Subcutaneous abdominal adipose tissue (tissue), 5 donors: Measurements from ENCODE around the gene GBX2.

ENCODE experiments used
- H3K27ac ChIP-seq: one replicate; pipeline ENCODE4 v1.7.0; 2013; ENCODE audit warnings: low read depth, mild to moderate bottlenecking, inconsistent platforms, low read length, moderate library complexity
- H3K27me3 ChIP-seq, 5 donors: one replicate each; pipeline ENCODE4 v1.7.0; 2013; ENCODE audit warnings: low read length in 5 of 5, inconsistent platforms in 1 of 5; ENCODE audit not compliant: control insufficient read depth in 5 of 5, insufficient read depth in 4 of 5
- H3K36me3 ChIP-seq, 5 donors: one replicate each; pipeline ENCODE4 v1.7.0; 2013; ENCODE audit warnings: low read length in 5 of 5; ENCODE audit not compliant: control insufficient read depth in 5 of 5, insufficient read depth in 5 of 5
- H3K4me1 ChIP-seq, 5 donors: one replicate each; pipeline ENCODE4 v1.7.0; 2013; ENCODE audit warnings: low read length in 5 of 5, mild to moderate bottlenecking in 3 of 5, moderate library complexity in 1 of 5; ENCODE audit not compliant: control insufficient read depth in 5 of 5, insufficient read depth in 5 of 5
- H3K4me3 ChIP-seq, 5 donors: one replicate each; pipeline ENCODE4 v1.7.0; 2013; ENCODE audit warnings: low read length in 5 of 5, low read depth in 1 of 5
- H3K9ac ChIP-seq, 5 donors: one replicate each; pipeline ENCODE4 v1.7.0; 2013; ENCODE audit warnings: low read length in 5 of 5, mild to moderate bottlenecking in 4 of 5, moderate library complexity in 3 of 5
- H3K9me3 ChIP-seq, 5 donors: one replicate each; pipeline ENCODE4 v1.7.0; 2013; ENCODE audit warnings: low read length in 5 of 5; ENCODE audit not compliant: control insufficient read depth in 5 of 5
- donor health status: healthy.
- donor health status: healthy.
- donor health status: healthy.
- donor health status: healthy.
- donor health status: healthy.

GBX2 gene

DNA sequence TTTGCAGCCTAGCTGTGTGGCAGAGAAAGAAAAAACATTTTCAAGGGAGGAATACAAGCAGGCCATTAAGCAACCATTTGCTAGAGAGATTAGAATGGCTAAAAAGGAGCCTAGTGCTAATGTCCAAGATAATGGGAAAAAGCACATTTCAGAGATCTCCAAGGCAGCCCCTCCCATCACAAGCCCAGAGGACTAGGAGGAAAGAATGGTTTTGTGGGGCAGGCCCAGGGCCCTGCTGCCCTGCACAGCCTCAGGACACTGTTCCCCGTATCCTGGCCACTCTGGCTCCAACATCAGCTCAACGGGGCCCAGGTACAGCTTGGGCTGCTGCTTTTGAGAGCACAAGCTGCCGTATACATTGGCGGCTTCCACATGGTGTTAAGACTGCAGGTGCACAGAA, 16.5 kb upstream of the GBX2 start:
- no peaks in the 10 kb centered on the region for H3K36me3 ChIP-seq
- H3K27ac ChIP-seq: no peak overlapping the region
- no peak overlapping the region for H3K9ac ChIP-seq
- H3K4me1 ChIP-seq: peaks cover 0 to 3% (median 0%) of the 10 kb centered on the region in 5 donors
- H3K9me3 ChIP-seq: peaks cover 0 to 5% (median 0%) of the 10 kb centered on the region in 5 donors
- peaks cover 4 to 23% (median 16%) of the 10 kb centered on the region in 5 donors for H3K27me3 ChIP-seq
- no peak overlapping the region for H3K4me3 ChIP-seq

DNA sequence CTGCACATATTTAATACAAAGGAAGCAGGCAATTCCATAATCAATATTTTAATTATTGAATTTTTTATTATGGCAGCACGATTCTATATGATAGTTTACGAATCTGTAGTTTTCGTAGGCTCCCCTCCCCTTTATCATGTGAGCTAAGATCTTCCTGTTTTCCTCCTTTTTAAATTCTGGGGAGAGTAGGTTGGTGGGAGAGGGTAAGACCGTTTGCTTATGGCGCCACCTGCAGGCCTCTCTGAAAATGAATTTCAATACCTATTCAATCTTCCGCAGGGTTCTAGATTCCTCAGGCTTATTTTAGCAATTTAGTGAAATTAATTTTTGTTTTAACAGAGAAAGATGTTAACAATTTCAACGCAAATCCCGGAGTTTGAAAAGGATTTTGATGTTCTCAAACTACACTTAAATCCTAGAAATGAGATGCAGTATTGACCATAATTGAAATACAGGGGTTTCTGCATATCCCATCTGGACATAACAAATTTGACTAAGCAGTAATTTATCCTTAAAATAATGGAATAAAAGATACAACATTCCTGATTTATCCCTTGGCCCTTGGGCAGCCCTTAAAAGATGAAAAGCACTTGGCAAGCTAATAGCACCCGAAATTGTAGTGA, 12.8 kb upstream of the GBX2 start:
- Histone ChIP-seq H3K9ac (no peak overlapping the region), H3K4me1 (peaks cover 0 to 18% (median 12%) of the 10 kb centered on the region in 5 donors), H3K36me3 (no peaks in the 10 kb centered on the region), H3K27me3 (peaks cover 20 to 50% (median 36%) of the 10 kb centered on the region in 5 donors), H3K4me3 (no peak overlapping the region), H3K27ac (no peak overlapping the region), H3K9me3 (peaks cover 0 to 5% (median 0%) of the 10 kb centered on the region in 5 donors)

DNA sequence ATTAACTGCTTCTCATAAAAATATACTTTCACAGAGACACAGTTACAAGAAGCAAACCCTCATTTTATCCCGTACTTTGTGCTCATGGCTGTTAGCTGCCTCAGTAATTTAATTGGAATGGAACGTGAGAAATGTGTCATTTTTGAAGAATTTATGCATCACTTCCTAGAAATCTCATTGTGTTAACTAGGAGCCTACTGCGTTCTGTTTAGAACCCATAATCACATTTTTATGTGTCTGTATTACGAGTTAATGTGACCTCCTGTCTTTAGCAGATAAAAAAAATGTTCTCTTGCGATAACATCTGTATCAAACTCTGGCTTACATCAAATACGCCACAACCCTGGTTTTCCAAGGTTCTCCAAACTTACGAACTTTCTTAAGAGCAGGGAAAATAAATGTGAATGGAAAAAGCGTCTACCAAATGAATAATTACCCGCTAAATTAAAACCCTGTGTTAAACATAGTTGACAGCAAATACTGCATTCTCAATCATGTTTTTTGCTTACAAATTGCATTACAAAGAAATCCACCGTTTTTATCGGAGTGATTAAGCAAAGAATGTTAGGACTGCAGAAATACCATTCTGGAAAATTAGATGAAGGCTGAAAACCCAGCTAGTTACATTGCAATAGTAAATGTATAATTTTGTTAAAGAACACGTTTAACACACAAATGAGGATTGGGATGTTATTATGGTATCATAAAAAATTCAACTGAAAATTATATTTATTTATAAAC, 12.1 kb upstream of the GBX2 start:
- Histone ChIP-seq H3K9ac (no peak overlapping the region), H3K4me1 (peaks cover 0 to 18% (median 12%) of the 10 kb centered on the region in 5 donors), H3K9me3 (peaks cover 0 to 5% (median 0%) of the 10 kb centered on the region in 5 donors), H3K4me3 (no peak overlapping the region), H3K36me3 (no peaks in the 10 kb centered on the region), H3K27ac (no peak overlapping the region), H3K27me3 (peaks cover 20 to 57% (median 40%) of the 10 kb centered on the region in 5 donors)

DNA sequence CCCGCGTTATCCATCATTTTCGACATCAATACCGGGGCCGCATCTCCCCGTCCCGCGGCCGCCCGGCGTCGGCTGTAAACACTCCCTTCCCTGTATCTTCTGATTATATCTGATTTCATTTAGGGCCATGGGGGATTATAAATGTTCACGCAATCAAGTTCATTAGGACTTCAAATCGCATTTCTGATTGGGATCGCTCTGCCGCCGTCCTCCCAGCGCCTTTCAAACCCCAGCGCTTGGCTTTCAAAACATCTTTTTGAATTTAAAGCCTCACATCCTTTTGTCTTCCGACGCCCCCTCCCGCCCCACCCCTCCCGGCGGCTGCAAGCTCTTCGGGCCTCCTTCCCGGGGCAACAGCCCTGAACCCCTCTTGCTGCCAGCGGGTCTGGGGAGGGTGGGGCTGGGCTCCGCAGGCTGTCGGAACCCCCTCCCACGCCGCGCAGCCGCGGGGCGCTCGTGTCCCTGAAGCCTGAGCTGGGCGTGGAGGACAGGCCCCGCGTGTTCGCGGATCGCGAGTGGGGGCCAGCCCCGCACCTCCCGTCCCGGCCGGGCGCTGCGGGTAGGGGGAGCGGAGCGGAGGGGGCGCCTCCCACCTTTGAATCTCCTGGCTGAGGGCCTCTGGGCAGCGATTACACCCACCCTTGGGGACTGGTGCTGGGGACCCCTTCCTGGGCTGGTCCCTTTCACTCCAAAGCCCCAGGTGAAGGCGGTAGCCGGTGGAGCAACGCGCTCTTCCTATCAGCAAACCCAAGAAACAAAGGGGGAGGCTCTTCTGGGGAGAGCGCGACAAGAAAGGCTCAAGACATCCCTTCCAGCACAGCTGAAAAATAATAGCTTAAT, 11.3 kb upstream of the GBX2 start:
- Histone ChIP-seq H3K9ac (no peak overlapping the region), H3K9me3 (no peaks in the 10 kb centered on the region), H3K4me1 (peaks cover 0 to 18% (median 12%) of the 10 kb centered on the region in 5 donors), H3K36me3 (no peaks in the 10 kb centered on the region), H3K27me3 (peaks cover 22 to 63% (median 43%) of the 10 kb centered on the region in 5 donors), H3K4me3 (no peak overlapping the region), H3K27ac (no peak overlapping the region)

DNA sequence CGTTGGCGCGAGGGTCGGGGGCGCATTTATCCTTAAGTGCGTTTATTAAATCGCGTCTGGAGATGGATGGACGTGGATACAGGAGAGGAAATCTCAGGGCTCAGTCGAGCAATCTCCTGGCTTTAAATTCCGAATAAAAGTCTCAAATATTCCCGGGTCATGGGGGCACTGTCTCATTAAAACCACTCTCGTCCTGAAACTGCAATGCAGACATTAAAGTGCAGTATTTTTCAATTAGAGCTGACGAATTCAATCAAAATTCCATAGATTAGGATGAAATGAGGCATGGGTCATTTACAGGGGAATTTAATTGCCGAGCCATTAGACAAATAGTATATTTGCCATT, 10.7 kb upstream of the GBX2 start:
- Histone ChIP-seq H3K9ac (no peak overlapping the region), H3K9me3 (no peaks in the 10 kb centered on the region), H3K36me3 (no peaks in the 10 kb centered on the region), H3K4me3 (peak overlapping the region in 1 of 5 donors; percentile 26), H3K4me1 (peaks cover 0 to 18% (median 12%) of the 10 kb centered on the region in 5 donors), H3K27ac (no peak overlapping the region), H3K27me3 (peaks cover 28 to 69% (median 49%) of the 10 kb centered on the region in 5 donors)

DNA sequence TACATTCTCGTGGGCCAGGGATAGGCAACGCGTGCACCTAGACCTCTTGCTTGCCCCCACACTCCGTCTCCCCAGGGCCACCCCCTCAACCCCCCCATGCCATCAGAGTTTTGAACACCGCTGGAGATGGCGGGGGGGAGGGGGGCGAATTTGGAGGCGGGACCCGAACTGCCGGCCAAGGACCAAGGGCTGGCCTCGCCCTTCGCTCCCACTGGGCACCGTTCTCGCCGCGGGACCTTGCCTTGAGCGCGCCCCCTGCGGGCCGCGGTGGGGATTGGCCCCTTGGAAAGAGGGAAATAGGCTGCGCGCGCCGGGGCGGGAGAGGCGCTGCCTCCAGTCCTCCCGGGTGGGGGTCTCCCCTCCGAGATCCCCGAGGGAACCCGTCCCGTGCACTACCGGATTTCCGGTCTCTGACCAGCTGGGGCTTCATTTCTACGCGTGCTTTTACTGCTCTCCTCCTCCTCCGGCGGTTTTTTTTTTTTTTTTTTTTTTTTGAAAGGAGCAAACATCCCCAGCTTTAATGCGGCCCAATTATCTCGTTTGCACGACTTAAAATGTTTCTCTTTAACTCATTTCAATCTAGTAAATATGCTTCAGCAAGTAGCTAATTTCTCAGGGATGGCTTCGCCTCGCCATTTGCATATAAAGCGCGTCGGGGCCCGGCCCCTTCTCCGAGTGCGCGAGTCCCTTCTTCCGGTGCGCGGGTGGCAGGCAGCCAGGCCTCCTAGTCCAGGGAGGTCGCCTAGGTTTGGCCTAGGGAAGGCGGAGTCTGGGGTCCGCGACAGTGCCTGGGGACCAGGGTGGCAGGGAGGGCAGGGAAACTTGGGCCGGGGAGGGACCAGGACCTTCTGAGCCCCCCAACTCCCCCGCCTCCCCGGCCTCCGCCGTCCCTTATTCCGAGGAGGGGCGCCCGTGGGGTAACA, 10.0 kb upstream of the GBX2 start:
- peaks cover 34 to 76% (median 56%) of the 10 kb centered on the region in 5 donors for H3K27me3 ChIP-seq
- peak overlapping the region in 4 of 5 donors; percentile 26 to 44 (median 39) for H3K4me3 ChIP-seq
- peaks cover 0 to 18% (median 12%) of the 10 kb centered on the region in 5 donors for H3K4me1 ChIP-seq
- no peaks in the 10 kb centered on the region for H3K9me3 ChIP-seq
- H3K9ac ChIP-seq: no peak overlapping the region
- H3K36me3 ChIP-seq: no peaks in the 10 kb centered on the region
- H3K27ac ChIP-seq: no peak overlapping the region

DNA sequence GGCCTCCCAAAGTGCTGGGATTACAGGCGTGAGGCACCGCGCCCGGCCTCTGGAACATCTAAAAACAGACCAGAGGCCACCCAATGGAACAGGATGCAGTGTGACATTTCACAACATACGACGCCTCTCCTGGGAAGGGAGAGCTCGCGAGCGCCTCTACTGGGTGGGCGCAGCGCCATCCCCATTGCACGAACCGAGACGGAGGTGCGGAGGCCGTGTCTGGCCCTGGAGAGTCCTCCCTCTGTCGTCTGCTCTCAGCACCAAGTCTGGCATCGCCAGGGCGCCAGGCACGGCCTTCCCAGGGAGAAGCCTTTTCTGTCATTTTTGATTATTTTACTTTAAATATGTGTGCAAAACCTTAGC, 9.4 kb upstream of the GBX2 start:
- Histone ChIP-seq H3K9me3 (no peaks in the 10 kb centered on the region), H3K9ac (no peak overlapping the region), H3K27ac (no peak overlapping the region), H3K4me3 (no peak overlapping the region), H3K27me3 (peaks cover 38 to 82% (median 62%) of the 10 kb centered on the region in 5 donors), H3K4me1 (peaks cover 0 to 20% (median 16%) of the 10 kb centered on the region in 5 donors), H3K36me3 (no peaks in the 10 kb centered on the region)

DNA sequence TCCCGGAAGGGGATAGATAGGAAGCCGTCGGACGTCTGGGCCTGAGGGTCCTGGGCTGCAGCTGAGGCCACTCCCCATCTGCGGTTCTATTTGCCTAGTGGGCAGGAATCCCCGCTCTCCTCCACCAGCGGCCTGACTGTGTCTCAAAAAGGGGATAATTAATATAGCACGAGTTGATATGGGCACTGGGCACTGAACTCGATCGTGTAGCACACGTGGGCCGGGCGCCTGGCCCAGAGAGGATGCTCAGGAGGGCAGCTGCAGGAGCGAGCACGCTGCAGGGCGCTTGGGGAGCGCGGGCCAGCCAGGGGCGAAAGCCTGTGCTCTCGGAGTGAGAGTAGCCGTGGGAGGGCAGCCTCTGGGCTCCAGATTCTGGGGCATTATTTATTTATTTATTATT, 8.8 kb upstream of the GBX2 start:
- H3K9ac ChIP-seq: no peak overlapping the region
- no peak overlapping the region for H3K27ac ChIP-seq
- peaks cover 0 to 23% (median 19%) of the 10 kb centered on the region in 5 donors for H3K4me1 ChIP-seq
- H3K4me3 ChIP-seq: no peak overlapping the region
- no peaks in the 10 kb centered on the region for H3K9me3 ChIP-seq
- no peaks in the 10 kb centered on the region for H3K36me3 ChIP-seq
- peaks cover 44 to 87% (median 67%) of the 10 kb centered on the region in 5 donors for H3K27me3 ChIP-seq

DNA sequence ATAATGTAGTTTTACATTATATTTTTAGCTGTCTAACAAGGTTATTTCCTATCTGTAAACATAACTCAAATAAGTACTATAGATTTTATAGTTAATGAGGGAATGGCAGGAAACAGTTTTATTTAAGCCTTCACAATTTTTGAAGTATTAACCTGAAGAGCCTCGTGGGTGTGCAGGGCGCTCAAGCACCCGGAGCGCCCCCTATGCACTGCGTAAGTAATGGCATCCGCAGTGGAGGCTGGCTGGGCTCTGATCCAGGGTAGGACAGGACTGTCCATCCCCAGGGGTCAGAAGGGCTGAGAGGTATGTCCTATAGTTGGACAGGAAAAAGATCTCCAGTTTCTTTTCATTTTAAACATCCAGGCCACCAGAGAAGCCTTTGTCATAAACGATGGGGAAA, 8.2 kb upstream of the GBX2 start:
- peaks cover 0 to 27% (median 21%) of the 10 kb centered on the region in 5 donors for H3K4me1 ChIP-seq
- H3K9ac ChIP-seq: no peak overlapping the region
- no peak overlapping the region for H3K27ac ChIP-seq
- H3K9me3 ChIP-seq: no peaks in the 10 kb centered on the region
- peaks cover 49 to 88% (median 71%) of the 10 kb centered on the region in 5 donors for H3K27me3 ChIP-seq
- no peaks in the 10 kb centered on the region for H3K36me3 ChIP-seq
- H3K4me3 ChIP-seq: no peak overlapping the region
